NB4 (cell line): ENCODE results near the gene CCDC92.

ENCODE experiments used
- DNase-seq: peaks from one replicate; pipeline ENCODE4 v3.0.0; 2010; ENCODE audit warnings: low read depth
- H3K4me3 ChIP-seq: one replicate; pipeline ENCODE4 v1.5.1; 2011; ENCODE audit warnings: mild to moderate bottlenecking, low read depth, low read length, moderate library complexity
- CTCF ChIP-seq: IDR thresholded peaks from one replicate; pipeline ENCODE4 v1.5.1; 2012; ENCODE audit warnings: low read depth, low read length
- MYC ChIP-seq: IDR thresholded peaks from 2 replicates; pipeline ENCODE4 v1.6.1; 2011; ENCODE audit warnings: low read depth, low read length
- POLR2A ChIP-seq: IDR thresholded peaks from 2 replicates; pipeline ENCODE4 v1.6.1; 2011; ENCODE audit warnings: mild to moderate bottlenecking; ENCODE audit not compliant: insufficient read length; ENCODE audit errors: extremely low read depth
- TF ChIP-seq, protein P1 (sequence below): IDR thresholded peaks from 2 replicates; pipeline ENCODE4 v1.6.1; 2011; ENCODE audit warnings: low read depth, low read length

Gene CCDC92

GRCh38 chr12:124004233-124004875 lies 31.7 kb upstream of the CCDC92 start:
- no peak for DNase-seq
- H3K4me3 ChIP-seq, result no peak overlapping the region
- TF ChIP-seq CTCF (no peak), POLR2A (no peak), MYC (no peak)
- TF ChIP-seq, protein P1, sequence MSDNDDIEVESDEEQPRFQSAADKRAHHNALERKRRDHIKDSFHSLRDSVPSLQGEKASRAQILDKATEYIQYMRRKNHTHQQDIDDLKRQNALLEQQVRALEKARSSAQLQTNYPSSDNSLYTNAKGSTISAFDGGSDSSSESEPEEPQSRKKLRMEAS, result no peak

DNA sequence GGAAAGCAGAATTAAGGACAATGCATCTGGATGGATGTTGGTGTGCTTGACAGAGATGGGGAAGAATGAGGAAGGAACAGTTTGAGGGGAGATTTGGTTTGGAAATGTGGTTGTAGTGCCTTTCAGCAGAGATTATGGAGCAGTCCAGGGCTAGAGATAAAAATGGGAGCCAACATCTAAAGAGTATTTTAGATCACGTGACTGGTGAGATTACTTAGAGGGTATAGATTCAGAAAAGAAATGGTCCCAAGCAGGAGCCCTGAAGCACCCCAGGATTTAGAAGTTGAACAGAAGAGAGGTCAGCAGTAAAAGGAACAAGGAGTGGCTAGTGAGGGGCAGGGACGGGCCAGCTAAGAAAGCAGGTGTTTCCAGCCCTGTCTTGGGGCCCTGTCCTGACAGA lies 30.0 kb upstream of the CCDC92 start:
- no peak for DNase-seq
- no peak for TF ChIP-seq POLR2A
- TF ChIP-seq, protein P1, result no peak
- H3K4me3 ChIP-seq, result no peak overlapping the region

DNA sequence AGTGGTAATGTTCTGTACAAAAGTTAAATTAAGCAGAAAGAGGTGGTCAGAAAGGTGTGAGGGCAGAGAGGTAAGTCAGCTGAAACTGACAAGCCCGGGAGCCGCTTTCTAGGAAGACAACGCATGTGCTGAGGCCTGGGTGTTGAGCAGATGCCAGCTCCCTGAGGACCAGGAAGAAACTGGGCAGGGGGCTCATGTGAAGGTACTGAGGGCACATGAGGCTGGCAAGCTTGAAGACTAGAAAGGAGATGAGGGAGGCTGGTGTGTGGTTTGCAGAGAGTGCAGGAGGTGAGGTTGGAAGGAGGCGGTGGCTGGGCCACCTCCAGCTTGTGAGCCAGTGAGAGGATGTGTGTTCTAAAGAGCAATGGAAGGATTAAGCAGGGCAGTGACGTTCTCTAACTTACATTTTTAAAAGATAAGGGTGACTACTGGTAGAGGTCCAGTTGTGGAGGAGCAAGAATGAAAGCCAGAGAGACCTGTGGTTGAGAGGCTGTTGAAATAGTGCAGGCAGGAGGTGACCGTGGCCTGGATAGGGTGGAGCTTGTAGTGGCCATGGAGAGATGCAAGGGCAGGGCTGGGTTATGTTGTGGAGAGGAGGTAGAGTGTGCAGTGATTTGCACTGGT lies 29.5 kb upstream of the CCDC92 start:
- TF ChIP-seq POLR2A (no peak), CTCF (no peak), MYC (no peak)
- TF ChIP-seq, protein P1, result no peak
- H3K4me3 ChIP-seq, result no peak overlapping the region
- DNase-seq, result no peak

GRCh38 chr12:124001343-124001742 lies 28.7 kb upstream of the CCDC92 start:
- no peak for TF ChIP-seq MYC
- no peak for TF ChIP-seq POLR2A
- TF ChIP-seq, protein P1, result no peak
- no peak for TF ChIP-seq CTCF
- DNase-seq, result no peak
- H3K4me3 ChIP-seq, result no peak overlapping the region

DNA sequence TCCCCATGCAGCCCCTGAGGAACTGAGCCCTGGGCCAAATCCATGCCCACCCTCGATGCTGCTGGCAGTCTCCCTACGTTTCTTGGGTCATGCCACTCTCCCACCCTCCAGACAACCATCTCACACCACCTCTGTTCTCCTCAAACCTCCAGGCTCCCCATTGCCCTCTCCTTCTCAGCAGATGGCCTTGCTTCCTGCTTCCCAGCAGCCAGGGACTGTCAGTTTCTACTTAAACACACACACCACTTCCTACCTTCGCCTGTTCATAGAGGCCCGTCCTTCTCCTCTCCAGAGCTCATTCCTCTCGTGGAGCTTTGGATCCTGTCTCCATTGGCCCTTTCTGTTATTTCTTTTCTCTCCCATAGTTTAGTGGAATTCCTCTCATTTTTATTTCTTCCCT lies 27.5 kb upstream of the CCDC92 start:
- TF ChIP-seq MYC (no peak), CTCF (no peak), POLR2A (no peak)
- TF ChIP-seq, protein P1, result no peak
- DNase-seq, result no peak
- no peak overlapping the region for H3K4me3 ChIP-seq

DNA sequence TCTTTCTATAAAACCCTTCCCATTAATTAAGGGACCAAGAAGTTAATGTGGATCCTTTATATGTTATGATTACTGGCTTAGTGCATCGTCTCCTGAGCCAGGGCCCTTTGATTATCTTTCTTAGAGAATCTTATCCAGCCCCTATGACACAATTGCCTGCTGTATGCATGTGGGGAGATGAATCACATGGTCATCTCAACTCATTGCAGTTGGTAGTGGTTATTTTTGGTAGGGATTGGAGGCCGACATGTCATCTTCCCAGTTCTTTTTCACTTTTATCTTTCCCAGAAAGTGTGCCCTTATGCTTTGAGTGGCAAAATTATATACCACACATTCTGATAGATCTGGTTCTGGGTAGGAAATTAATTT lies 26.3 kb upstream of the CCDC92 start:
- no peak for DNase-seq
- TF ChIP-seq POLR2A, result no peak
- TF ChIP-seq MYC, result no peak
- TF ChIP-seq, protein P1, result no peak
- no peak for TF ChIP-seq CTCF
- H3K4me3 ChIP-seq, result no peak overlapping the region
